HG03039 (cell line): ENCODE data around the gene SLC49A4.

Experiments
- ATAC-seq: cut with Tn5 transposase; IDR thresholded peaks from one replicate; pipeline ENCODE4 v1.9.1; 2021; ENCODE audit warnings: mild to moderate bottlenecking, moderate library complexity; ENCODE audit not compliant: unreplicated experiment

Gene SLC49A4

DNA sequence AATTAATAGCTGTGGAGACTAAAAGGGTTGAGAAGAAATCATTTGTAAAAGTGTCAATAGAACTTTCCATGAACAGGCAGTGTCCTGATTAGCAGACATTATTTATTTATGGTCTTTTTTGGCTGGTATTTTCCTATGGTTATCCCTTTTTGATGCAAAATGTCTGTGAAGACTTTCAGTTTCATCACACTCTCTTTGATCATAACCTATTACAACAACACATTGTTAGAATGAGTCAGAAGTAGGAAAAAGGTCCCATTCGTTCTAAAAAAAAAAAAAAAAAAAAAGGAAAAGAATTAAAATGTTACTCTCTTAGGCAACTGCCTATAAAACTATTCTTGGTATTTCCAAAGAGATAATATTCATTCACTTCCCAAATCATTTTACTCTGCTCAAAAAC lies 62.1 kb downstream of the SLC49A4 start:
- ATAC-seq, result no peak

DNA sequence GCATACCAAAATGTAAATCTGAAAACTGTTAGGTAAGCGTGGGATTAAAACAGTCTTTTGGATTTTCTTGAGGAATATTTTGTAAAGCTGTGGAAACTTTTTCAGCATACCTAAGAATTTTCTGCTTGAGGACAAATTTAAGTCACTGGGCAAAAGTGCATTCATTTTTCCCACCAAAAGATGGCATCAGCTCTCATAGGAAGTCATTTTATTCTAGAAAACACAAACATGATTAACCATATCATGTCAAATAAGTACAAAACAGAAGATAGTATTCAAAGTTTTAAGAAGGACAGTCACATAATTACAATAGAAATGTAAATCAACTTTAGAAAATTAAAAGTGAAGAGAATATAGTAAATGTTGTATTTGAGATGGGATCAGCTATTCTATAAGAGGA lies 63.5 kb downstream of the SLC49A4 start:
- no peak for ATAC-seq

DNA sequence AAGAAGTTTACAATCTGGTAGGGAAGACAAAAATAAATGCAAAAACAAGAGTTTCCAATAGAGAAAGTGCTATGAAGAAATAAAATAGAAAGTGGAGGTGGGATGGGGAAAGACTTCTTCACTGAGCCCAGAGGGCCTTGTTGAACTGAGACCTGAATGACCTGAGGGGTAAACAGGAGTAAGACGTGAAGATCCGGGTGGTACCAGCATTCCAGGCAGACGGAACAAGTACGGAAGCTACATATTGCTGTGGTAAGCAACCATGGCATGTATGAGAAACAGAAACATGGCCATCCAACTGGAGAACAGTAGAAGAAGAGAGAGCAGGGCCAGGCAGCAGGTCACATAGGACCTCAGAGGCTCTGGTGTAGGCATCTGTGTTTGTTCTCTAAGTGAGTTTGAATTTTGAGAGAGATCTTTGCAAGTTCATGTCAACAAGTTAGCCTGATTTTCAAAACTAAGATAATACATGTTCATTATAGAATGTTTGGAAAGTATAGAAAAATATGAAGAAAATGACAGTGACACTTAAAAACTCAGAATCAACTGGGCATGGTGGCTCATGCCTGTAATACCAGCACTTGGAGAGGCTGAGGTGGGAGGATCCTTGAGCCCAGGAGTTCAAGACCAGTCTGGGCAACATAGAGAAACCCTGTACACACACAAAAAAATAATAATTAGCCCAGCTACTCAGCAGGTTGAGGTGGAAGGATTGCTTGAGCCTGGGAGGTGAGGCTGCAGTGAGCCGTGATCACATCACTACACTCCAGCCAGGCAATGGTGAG lies 64.3 kb downstream of the SLC49A4 start:
- no peak for ATAC-seq

DNA sequence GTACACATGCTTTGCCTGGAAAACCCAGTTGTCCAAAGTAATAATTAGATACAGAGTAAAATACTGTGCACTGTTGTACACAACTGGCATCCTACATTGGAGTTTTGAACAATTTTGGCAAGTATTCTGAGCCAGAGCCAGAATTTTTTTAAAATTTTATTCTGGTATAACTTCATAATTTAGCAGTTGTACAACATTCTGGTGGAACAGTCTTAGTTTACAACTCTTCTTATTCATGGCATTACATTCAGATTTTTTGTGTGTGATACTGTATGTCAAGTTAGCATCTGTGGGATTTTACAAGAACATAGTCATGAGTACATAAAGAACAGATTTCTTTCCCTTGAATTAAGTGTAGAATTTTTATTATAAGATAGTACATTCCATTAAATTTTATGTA lies 67.5 kb downstream of the SLC49A4 start:
- ATAC-seq, result no peak

DNA sequence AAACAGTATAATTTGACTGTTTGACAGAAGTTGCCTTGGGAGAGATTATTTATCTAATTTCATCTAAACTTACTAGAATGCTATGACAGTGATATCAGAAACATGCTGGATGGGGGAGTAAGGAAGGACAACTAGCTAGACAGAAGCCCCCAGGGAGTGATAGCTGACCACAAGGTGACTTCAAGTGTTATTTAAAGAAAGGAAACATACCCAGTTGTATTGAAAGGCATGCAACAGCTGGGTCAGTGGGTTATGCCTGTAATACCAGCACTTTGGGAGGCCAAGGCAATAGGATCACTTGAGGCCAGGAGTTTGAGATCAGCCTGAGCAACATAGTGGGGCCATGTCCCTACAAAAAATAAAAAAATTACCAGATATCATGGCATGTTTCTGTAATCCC lies 69.6 kb downstream of the SLC49A4 start:
- no peak for ATAC-seq

GRCh38 chr3:122868322-122868721 lies 73.5 kb downstream of the SLC49A4 start:
- ATAC-seq, result no peak

GRCh38 chr3:122873741-122874515 lies 79.1 kb downstream of the SLC49A4 start:
- no peak for ATAC-seq

DNA sequence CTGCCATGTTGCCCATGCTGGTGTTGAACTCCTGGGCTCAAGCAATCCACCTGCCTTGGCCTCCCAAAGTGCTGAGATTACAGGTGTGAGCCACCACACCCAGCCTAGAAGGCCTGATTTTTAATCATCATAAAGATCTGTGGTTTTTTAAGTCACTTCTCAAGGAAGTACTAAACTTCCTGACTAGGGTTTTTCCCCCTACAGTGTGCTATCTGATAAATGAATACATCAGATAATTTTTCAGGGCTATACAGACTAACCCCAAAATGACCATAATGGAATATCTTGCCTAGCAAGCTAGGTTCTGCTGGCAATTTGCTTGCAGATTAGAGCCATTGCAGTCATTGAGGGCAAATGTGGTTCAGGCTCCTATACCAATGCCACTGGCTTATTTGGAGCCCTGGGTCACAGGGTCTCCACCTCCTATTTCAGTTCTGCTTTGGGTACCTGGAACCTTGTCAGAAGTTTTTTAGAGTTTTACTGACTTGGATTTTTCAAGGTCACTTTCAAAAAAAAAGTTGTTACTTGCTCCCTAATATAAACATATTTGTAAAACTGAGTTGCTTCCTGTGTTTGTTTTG lies 80.8 kb downstream of the SLC49A4 start:
- no peak for ATAC-seq

DNA sequence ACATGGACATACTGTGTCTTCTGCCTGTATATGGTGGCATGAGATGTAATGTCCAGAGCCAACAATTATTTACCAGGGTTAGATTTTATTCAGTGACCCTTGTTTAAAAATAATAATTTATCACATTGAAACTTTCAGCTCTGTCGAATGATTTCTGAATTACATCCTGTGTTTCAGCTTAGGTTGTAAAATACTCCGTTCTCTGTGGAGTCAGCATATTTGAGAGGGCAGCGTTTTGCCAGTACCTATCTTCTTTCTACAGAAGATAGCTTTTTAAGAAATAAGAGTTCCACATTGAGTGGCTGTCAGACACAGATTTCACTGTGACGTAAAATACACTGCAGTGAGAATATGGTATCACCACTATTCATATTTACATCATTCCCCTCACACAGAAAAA lies 85.3 kb downstream of the SLC49A4 start:
- ATAC-seq, result no peak

DNA sequence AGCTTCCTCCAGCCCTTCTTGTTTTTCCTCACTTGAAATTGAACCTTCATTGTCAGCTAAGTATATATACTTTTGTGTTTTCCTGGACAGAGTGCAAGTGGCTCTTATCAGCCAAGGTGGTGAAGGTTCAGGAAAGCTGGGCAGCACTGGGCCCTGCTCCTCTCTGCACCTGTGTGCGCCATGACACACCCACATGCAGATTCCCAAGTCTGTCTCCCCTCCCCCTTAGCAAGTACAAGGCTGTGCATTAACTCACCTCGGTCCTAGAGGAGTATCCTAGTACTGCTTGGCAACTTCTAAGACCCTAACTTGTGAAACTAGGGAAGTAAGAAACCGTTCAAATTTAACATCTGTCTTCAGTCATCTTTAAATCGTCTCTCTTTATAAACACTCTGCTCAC lies 85.8 kb downstream of the SLC49A4 start:
- ATAC-seq, result no peak

GRCh38 chr3:122882361-122882947 lies 87.6 kb downstream of the SLC49A4 start:
- ATAC-seq, result no peak

- no peak for ATAC-seq
Measured at GRCh38 chr3:122886251-122886650, 91.4 kb downstream of the SLC49A4 start.

DNA sequence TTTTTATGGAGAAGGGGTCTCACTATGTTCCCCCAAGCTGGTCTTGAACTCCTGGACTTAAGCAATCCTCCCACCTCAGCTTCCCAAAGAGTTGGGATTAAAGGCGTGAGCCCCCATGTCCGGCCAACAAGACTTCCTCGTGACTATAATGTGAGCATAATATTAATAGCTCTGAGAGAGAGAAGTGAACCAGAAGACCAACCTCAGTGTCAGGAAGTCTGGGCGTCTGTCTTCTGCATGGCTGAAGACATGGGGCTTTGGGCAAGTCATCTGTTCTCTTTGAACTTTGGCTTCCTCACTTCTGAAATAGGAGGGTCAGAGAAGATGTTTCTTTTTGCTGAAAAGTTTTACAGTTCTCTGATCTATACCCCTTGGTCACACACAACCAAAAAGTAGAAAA lies 92.1 kb downstream of the SLC49A4 start:
- no peak for ATAC-seq

DNA sequence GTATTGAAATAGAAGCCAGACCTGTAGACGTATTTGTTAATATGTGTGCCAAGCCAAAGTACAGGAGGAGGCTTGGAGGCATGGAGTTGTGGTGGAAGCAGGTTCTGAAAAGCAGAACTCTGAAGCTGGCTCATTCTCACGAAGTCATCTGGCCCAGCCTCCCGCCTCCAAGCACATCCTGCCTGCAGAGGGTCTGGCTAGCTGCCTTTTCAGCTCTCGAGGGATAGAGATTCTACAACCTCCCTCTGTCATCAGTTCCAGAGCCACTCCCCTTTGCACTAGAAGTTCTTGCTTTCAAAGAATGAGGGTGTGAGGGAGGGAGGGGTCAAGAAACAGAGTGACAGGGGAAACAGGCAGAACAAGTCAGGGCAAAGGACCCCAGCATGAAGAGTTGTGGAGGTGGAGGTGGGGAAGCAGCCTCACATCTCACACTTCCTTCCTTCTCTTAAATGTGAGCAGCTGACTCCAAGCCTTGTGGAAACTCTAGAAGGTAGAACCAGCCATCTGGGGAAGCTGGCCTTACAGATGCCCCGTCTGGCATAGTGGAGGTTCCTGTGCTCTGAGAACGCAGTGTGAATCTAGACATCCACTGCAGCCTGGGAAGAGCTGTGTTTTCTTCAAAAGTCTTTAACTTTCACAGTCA lies 95.3 kb downstream of the SLC49A4 start:
- no peak for ATAC-seq

GRCh38 chr3:122890720-122891220 lies 95.9 kb downstream of the SLC49A4 start:
- no peak for ATAC-seq

GRCh38 chr3:122892118-122892960 lies 97.5 kb downstream of the SLC49A4 start:
- ATAC-seq, result no peak

- no peak for ATAC-seq
Measured at GRCh38 chr3:122893282-122893681, 98.4 kb downstream of the SLC49A4 start.

DNA sequence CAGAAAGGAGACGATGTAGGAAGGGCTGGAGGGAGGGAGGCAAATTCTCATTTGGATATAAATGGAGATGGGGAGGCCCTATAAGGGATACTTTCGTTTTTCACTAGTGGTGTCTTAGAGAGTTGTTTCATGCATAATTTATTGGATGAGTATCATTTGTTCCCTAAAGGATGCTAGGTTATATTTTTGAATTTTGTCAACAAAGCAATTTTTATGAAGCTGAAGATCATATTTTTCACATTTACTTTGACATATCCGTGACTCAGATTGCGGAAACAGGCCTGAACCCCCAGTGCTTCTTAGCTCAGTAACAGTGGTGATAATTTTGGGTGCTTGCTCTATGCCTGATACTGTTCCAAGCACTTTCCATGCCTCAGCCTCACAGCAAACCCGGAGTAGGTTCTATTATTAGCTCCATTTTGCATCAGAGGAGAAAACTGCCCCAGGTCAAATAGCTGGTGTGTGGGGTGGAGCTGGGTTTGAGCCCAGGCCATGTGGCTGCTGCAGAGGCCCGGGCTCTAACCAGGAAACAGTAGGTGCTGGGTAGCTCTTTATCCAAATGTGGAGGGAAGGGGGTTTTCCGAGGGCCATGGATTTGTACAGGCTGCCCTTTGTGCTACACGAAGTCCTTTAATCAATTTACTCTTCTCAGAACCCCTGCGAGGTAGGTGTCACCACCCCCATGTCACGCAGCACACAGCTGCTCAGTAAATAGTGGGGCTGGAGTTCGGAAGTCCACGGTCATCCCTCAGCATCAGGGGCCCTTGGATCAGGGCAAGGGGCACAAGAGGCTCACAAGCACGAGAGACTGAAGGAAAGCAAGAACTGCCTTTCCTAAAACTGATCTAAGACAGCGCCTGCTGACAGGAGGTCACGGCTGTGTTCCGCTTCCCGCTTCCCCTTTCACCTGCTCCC lies 99.1 kb downstream of the SLC49A4 start:
- no peak for ATAC-seq

DNA sequence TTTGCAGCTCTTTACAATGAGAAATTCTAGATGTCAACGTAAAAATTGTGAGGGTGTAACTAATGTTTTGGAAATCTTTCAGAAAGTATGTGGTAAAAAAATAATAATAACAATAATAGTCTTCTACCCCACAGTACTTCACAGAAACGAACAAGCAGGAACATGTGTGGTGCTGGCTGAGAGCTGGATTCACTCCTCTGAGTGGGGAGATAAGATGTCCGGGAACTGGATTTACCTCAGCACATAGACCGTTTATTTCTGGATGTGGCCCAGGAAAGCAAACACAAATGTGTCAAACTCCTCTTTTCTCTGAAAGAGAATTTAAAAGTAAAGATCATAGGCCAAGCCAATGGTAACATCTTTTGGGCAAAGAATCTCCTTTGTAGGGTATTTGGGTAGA lies 103.4 kb downstream of the SLC49A4 start:
- ATAC-seq, result no peak
